GM21526 (cell line): ENCODE measurements around the gene DCP1A.
"Not testable (repeated sequence)": the region's sequence is repeated elsewhere in the genome, so short reads cannot be mapped to it uniquely, and the experiment has no call there.

Source experiments
- ATAC-seq: cut with Tn5 transposase; IDR thresholded peaks from one replicate; pipeline ENCODE4 v1.9.1; 2021; ENCODE audit warnings: moderate library complexity; ENCODE audit not compliant: unreplicated experiment, low FRiP score

DCP1A gene

GRCh38 chr3:53269888-53270880 is 77.2 kb downstream of the DCP1A start:
- ATAC-seq = no peak

GRCh38 chr3:53269193-53269592 is 78.2 kb downstream of the DCP1A start:
- ATAC-seq = not testable (repeated sequence)

GRCh38 chr3:53267766-53268165 is 79.6 kb downstream of the DCP1A start:
- ATAC-seq = no peak

GRCh38 chr3:53264718-53265117 is 82.6 kb downstream of the DCP1A start:
- ATAC-seq = no peak

- no peak for ATAC-seq
Observed at GRCh38 chr3:53263907-53264306, 83.4 kb downstream of the DCP1A start.

GRCh38 chr3:53261712-53262111 is 85.6 kb downstream of the DCP1A start:
- ATAC-seq = no peak

- ATAC-seq = no peak
Observed at GRCh38 chr3:53260286-53260785, 87.0 kb downstream of the DCP1A start.

- ATAC-seq = no peak
Observed at GRCh38 chr3:53259427-53260259, 87.7 kb downstream of the DCP1A start.

- no peak for ATAC-seq
Observed at GRCh38 chr3:53258600-53259426, 88.5 kb downstream of the DCP1A start.

- no peak for ATAC-seq
Observed at GRCh38 chr3:53257465-53257864, 89.9 kb downstream of the DCP1A start.

GRCh38 chr3:53256704-53257055 is 90.7 kb downstream of the DCP1A start:
- no peak for ATAC-seq

- peak; percentile 58 for ATAC-seq
Observed at GRCh38 chr3:53255775-53256703, 91.3 kb downstream of the DCP1A start, which contains the start of gene TKT. TSS of gene TKT (minus strand) at chr3:53256022. CDS start at chr3:53255942, 80 bp downstream.

GRCh38 chr3:53255423-53255774 is 91.9 kb downstream of the DCP1A start:
- peak; percentile 29 for ATAC-seq

- peak; percentile 41 for ATAC-seq
Observed at GRCh38 chr3:53254509-53255422, 92.6 kb downstream of the DCP1A start.

- no peak for ATAC-seq
Observed at GRCh38 chr3:53253707-53254508, 93.4 kb downstream of the DCP1A start.

GRCh38 chr3:53252947-53253322 is 94.4 kb downstream of the DCP1A start:
- ATAC-seq = not testable (repeated sequence)
